GM19239 (cell line): ENCODE results near the gene SPAG8.

Source experiments
- DNase-seq: peaks from one replicate; pipeline ENCODE4 v3.0.0; 2011; ENCODE audit warnings: low spot score; ENCODE audit not compliant: insufficient read length
- FAIRE-seq: peaks from 2 replicates; lab custom pipeline; 2011; peaks lifted over from hg19 to GRCh38; lab: Jason Lieb, UNC

Gene SPAG8

DNA sequence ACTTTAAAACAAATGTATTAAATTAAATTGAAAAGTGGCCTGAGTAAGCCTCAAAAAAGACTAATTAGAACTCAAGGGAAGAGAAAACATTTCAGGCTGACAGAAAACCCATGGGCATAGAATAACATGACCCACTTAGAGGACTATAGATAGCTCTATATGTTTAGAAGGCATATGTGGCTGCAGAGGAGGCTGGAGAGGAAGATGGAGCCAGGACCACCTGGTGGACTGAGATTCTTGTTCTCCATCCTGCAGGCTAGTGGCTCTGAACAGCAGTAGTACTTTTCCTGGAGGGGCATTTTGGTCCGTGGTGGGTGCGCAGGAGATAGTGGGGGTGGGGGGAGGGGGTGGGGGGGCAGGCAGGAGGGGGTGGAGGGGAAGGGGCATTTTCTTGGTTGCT lies 31.0 kb downstream of the SPAG8 start:
- DNase-seq (no peak), FAIRE-seq (no peak)

DNA sequence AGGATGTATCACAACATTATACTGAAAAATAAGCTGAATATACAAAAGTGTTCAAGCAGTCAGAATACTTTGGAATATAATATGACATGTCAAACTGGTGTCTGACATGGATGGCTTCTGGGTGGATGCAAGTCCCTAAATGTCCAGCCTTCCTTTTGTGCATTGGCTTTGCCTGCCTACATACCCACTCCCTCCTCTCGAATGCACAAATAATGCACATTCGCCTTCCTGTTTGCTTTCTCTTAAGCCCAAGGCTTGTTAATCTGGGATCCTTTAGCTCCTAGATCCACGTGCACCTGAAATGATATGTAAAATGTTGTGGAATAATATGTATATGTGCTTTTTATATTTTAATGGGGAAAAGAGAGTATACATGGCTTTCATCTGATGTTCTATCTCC lies 33.6 kb downstream of the SPAG8 start:
- FAIRE-seq (no peak), DNase-seq (no peak)

DNA sequence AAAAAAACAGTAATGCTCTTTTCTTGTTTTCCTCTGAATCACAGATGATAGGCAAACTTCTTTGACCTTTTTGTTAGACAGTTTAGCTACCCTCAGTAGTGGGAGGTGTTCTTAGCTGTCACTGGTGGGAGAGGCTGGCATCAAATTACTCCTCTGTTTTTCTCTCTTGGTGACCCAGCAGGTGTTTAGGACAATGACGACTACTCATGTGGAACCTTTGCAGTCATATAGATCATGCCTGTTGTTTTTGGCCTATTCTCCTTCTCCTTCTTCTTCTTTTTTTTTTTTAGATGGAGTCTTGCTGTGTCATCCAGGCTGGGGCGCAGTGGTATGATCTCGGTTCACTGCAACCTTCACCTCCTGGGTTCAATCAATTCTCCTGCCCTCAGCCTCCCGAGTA lies 36.0 kb downstream of the SPAG8 start:
- no peak for DNase-seq
- FAIRE-seq = no peak

DNA sequence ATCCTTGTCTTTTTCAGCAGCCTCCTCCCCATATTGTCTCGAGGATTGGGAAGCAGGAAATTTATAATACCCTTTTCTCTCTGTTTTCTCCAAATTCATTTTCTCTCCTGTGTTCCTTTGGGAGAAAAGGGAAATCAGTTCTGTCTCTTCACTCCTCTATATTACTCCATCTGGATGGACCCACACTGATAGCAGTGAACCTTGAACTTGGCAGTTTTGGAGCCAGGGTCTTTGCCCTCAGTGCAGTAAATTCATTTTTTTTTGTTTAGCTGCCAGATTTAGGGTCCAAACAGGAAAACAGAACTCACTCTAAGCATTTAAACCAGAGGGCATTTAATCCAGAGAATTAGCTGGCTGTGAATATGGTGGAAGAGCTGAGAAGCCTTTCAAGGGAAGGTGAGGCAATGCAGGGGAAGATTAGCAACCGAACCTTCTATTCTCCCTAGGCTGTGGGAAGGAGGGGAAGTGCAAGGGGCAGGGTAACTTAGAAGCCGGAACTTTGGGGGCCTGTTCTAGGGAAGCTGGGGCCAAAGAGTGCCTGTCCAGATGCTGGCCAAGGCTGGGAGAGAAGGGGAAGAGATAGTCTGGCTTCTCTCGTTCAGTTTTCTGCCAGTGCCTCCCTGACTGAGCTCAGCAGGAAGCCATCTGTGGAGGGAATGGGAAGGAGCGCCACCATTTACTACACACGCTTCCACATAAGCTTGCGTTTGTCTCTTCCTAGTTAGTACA lies 37.0 kb downstream of the SPAG8 start:
- FAIRE-seq = no peak
- no peak for DNase-seq

DNA sequence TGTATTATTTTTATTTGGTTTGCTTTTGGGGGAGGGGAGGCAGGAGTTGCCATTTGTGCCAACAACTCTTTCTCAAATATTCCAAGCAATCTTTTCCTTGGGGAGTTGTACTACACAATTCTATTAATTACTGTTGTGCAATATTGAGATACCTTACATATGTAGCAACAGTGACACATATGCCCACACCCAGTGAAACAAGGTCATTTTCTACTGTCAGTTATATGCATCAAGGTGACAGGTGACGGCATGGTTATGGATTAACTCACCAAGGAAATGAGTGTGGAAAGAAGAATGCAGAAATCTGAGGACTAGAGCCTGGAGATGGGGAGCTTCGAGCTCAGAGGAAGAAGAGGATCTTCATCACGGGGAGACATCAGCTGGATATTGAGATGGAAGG lies 40.1 kb downstream of the SPAG8 start:
- no peak for FAIRE-seq
- no peak for DNase-seq

DNA sequence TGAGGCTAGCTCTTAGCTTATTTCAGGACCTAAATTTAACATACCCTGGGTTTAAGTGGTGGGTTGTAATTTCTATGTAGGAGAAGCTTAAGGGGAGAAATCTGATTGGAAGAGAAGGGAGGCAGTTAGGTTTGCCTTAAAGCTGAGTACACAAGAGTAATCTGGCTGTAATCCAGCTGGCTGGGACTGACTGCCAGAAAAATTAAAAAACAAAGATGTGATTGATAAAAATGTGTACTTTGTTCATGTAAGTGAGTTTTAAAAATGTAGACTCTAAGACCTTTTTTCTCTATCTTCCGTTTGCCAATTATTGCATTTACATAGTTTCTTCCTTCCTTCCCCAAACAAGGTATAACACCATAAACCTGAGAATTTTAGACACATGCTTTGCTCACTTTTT lies 40.5 kb downstream of the SPAG8 start:
- no peak for FAIRE-seq

DNA sequence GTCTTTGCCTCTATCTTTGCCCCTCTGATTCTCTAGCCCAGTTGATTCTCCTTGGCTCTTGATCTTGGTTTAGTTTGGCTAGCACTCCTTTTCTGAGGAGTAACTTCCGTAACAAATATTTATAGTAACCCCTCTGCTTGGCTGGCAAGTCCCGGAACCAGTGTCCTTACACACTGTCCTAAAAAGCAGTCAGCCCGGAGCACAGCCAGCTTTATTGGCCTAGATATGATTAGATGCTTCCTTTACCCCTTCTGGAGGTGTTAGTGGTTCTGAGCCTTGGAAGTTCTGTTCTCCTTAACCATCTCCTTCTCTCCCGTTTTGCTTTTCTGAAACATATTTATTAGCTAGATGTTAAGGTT lies 41.0 kb downstream of the SPAG8 start:
- FAIRE-seq (no peak), DNase-seq (no peak)

More for the DNA sequence above, 40.5 kb downstream of the SPAG8 start:
- DNase-seq = no peak

DNA sequence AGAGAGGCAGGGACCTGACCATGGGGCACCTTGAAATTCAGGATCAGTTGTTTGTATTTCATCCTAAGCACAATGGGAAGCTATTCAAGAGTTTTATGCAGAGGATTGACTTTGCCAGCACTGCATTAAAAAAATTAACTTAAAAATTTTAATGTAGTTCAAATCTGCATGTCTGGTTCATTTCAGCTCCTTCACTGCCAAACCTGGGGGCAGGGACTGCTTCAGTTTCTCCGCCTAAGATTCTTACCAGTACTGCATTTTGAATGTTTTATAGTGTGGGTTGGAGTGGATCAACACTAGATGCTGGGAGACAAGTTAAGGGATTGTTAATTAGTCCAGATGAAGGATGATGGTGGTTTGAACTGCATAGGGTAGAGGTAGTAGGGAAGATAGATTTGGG lies 42.3 kb downstream of the SPAG8 start:
- FAIRE-seq (no peak), DNase-seq (no peak)

DNA sequence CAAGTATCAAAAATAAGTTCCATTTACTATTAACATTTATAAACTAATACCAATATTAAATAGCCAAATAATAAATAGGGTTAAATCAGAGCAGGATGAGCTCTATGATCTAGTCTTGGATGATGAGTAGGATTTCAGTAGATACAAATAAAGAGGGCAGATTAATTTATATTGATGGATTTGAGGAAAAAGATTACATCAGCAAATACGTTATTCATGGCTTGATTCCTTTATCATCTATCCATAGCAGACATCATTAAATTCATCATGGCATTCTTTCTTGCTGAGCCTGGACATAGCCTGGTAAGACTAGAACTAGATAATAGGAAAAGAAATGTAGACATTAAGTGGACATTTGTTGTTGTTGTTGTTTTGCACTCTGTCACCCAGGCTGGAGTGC lies 44.6 kb downstream of the SPAG8 start:
- no peak for FAIRE-seq
- no peak for DNase-seq

DNA sequence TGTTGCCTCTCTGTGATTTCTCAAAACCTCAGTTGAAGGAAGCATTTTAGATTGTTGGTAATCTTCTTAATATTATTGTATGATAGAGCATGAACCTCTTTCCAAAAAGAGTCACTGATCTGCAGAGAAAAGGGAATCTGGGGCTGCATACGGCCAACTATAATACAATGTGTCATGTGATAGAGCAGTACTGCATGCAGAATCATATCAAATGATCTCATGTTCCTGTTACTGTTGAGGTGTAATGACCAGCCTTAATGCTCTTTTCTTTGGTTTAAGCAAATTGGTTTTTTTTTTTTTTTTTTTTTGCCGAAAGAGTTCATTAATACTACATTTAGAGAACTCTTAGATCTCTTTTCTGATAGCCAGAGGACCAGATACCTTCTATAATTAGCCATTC lies 45.1 kb downstream of the SPAG8 start:
- DNase-seq (no peak), FAIRE-seq (no peak)

DNA sequence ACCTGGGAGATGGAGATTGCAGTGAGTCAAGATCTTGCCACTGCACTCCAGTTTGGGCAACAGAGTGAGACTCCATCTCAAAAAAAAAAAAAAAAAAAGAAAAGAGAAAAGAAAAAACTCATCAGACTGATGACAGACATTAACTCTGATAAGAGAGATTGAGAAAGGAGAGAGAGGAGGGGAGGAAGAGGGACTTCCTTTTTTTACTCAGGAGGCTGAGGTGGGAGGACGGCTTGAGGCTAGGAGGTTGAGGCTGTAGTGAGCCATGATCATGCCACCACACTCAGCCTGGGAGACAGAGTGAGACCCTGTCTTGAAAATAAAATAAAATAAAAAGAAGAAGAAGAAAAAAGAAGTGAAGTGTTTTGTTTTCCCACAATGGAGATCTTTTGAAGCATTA lies 48.3 kb downstream of the SPAG8 start:
- FAIRE-seq (peak; percentile 8), DNase-seq (no peak)

DNA sequence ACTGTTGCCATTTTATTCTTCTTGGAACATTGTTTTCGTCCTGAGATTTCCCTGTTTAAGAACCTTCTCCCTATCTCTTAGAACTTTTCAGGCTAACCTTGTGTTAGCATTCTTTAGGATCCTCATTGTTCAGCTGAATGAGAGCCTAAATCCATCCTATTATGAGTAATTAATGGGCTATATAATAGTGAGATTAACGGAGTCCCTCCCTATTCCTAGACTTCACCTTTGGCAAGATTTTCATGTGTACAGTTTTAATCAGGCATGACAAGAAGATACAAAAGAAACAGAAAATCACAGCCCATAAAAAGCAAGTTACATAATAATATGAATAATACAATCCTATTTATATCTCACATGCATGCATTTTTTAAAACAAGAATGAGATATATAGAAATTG lies 48.9 kb downstream of the SPAG8 start:
- no peak for DNase-seq
- FAIRE-seq = no peak

DNA sequence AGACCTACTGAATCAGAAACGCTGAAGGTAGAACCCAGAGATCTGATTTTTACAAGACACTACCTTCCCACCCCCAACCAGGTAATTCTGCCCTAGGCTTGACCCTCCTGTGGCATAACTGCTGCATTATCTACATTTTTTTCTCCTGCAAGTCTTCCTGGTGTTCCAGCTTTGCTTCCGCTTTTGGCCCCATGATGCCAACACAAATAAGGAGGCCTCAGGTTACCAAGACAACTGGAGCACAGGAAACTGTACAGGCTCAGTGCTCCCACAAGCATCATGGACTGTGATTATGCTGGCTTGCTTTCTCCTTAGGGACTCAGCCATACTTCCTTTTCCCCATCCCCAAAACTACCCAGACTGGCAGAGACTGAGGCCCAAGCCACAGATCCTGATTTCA lies 51.4 kb downstream of the SPAG8 start:
- FAIRE-seq = no peak
- no peak for DNase-seq

DNA sequence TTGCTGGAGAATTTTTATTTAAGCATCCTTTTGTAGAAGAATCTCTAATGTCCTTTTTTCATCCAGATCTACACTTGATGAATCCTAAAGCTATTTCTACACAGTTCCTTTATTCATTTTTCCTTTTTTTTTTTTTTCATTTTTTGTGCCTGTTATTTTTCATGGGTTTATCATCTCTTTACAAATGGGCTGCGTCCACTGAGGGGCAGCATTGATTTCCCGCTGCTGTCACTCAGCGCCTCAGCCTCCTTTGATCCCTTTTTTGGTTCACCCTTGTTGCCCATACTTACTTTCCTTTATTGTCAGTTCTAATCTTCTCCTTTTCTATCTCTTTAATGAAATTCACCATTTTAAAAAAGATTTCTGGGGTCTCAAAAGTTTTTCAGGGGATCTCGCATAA lies 52.3 kb downstream of the SPAG8 start:
- FAIRE-seq (no peak), DNase-seq (no peak)
